Testis (tissue), 2 donors: ENCODE results near the gene CNPY4.

Experiments used
- CTCF ChIP-seq, 3 experiments: fragments of 450-650 bp in 2 of 3; fragments of 200-600 bp in 1 of 3; sonication (generic) in 1 of 3; IDR thresholded peaks; one replicate each; pipeline ENCODE4 v1.5.1; 2016 to 2019; ENCODE audit warnings: antibody characterized with exemption in 3 of 3, mild to moderate bottlenecking in 2 of 3, moderate library complexity in 1 of 3
- POLR2A ChIP-seq: fragments of 450-650 bp; IDR thresholded peaks from one replicate; pipeline ENCODE4 v1.6.1; 2017; ENCODE audit warnings: antibody characterized with exemption, mild to moderate bottlenecking, moderate library complexity

GRCh38 chr7:100171840-100172239, 52.4 kb downstream of the CNPY4 start:
- TF ChIP-seq CTCF (IDR thresholded peaks at IDR 0.05) (no peak), POLR2A (no peak)
